Activated CD4-positive, alpha-beta T cell treated with anti-CD3 and anti-CD28 coated beads for 24 hours (primary cell): Measurements from ENCODE around the gene HIP1R.
"Not testable (repeated sequence)": the region's sequence is repeated elsewhere in the genome, so short reads cannot be mapped to it uniquely, and the experiment has no call there.

Experiments used
- DNase-seq, 2 donors: peaks; one replicate each; pipeline ENCODE4 v3.0.0-alpha.2; 2020; ENCODE audit warnings: low read depth in 2 of 2

The HIP1R gene

GRCh38 chr12:122893208-122894153 is 58.2 kb downstream of the HIP1R start:
- DNase-seq: no peak

- no peak for DNase-seq
These were observed 59.2 kb downstream of the HIP1R start for GRCh38 chr12:122894193-122895121.

- no peak for DNase-seq
These were observed 60.1 kb downstream of the HIP1R start for GRCh38 chr12:122895320-122895703.

- DNase-seq: peak; percentile 67 to 73
These were observed 60.7 kb downstream of the HIP1R start, which contains the start of gene VPS37B for GRCh38 chr12:122895704-122896636. Gene VPS37B (minus strand): TSS chr12:122896124. CDS start chr12:122896062, 62 bp downstream.

- no peak for DNase-seq
These were observed 61.4 kb downstream of the HIP1R start for GRCh38 chr12:122896662-122897061.

GRCh38 chr12:122899887-122900286 is 64.6 kb downstream of the HIP1R start:
- no peak for DNase-seq

- DNase-seq: no peak
These were observed 67.8 kb downstream of the HIP1R start for GRCh38 chr12:122902854-122903692.

- no peak for DNase-seq
These were observed 68.4 kb downstream of the HIP1R start for GRCh38 chr12:122903693-122904034.

- DNase-seq: not testable (repeated sequence)
These were observed 70.0 kb downstream of the HIP1R start for GRCh38 chr12:122905258-122905657.

- no peak for DNase-seq
These were observed 73.7 kb downstream of the HIP1R start for GRCh38 chr12:122908915-122909314.

GRCh38 chr12:122909442-122910288 is 74.4 kb downstream of the HIP1R start:
- DNase-seq: no peak
